Measurements from ENCODE around the gene TPSG1. TPM values are rescaled to one million over a fixed set of nuclear protein-coding genes. Genes with fewer than 3 reads are reported as not detected.

The TPSG1 gene
- total RNA-seq (2022; extraction: Qiagen RNA extraction; ENCODE audit: low read depth), result 0.10 to 0.22 TPM (median 0.12 TPM) in 3 of 5 replicates, not detected in the others

DNA sequence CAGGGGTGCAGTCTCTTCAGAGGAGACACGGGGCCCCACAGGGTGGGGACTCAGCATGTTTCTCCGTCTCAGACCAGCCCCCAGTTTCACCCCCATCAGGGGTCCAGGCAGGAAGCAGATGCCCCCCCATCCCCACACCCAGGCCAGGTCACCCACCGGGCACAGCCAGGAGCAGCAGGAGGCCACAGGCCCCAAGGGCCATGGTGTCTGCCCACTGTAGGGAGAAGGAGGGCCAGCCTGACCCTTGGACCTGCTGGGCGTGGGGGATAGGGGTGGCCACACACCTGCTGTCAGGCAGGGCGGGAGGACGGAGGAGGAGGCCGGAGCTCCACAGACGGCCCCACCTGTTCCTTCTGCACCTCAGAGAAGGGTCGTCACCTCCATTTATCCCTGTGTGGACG is at the start of gene TPSG1:
TSS of gene TPSG1 (minus strand) at position 218 of the 401 bp plus-strand sequence. CDS start at position 202, 16 bp downstream.

GRCh38 chr16:1255276-1256122 is 30.4 kb upstream of the TPSG1 start, which contains the start of gene TPSD1:
TSS of gene TPSD1 (plus strand) at chr16:1256069. CDS start at chr16:1256281, 212 bp downstream.

DNA sequence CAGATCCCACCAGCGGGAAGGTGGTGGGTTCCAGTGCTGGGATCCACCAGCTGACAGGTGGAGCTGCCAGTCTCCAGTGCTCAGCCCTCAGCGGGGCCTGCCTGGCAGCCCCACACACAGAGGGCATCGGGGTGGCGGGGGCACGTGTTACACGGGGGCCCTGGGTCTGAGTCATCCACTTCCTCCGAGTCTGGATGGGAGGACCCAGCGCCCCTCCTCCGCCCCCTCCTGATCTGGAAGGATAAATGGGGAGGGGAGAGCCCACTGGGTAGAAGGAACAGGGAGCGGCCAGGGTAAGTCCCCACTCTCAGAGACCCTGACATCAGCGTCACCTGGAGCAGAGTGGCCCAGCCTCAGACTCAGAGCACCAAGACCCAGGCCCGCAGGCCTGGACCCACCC is 15.4 kb upstream of the TPSG1 start, which contains the start of gene TPSAB1:
TSS of gene TPSAB1 (plus strand) at position 270 of the 400 bp plus-strand sequence. CDS start 234 bp downstream, outside the sequence.

GRCh38 chr16:1230084-1230470 is 5.0 kb upstream of the TPSG1 start, which contains the start of gene TPSB2:
TSS of gene TPSB2 (minus strand) at chr16:1230184. CDS start at chr16:1229951, 233 bp downstream.

Other genes starting within 250 kb of the TPSG1 start
- gene SOX8, start 243.5 kb downstream of the TPSG1 start, total RNA-seq (2022; extraction: Qiagen RNA extraction; ENCODE audit: low read depth), result 1.4 to 1.6 TPM (median 1.5 TPM) in 5 replicates
- 0.11 to 0.30 TPM (median 0.26 TPM) in 5 replicates for gene SSTR5, start 152.5 kb downstream of the TPSG1 start, total RNA-seq (2022; extraction: Qiagen RNA extraction; ENCODE audit: low read depth)
- gene C1QTNF8, start 129.0 kb downstream of the TPSG1 start, total RNA-seq (2022; extraction: Qiagen RNA extraction; ENCODE audit: low read depth), result not detected in 5 replicates
- gene CACNA1H, start 72.2 kb downstream of the TPSG1 start, total RNA-seq (2022; extraction: Qiagen RNA extraction; ENCODE audit: low read depth), result 6.9 to 13.9 TPM (median 10.5 TPM) in 5 replicates
- not detected in 5 replicates for gene TPSB2, start 4.9 kb upstream of the TPSG1 start, total RNA-seq (2022; extraction: Qiagen RNA extraction; ENCODE audit: low read depth)
- 0.13 TPM in 1 of 5 replicates, not detected in the others for gene TPSAB1, start 15.4 kb upstream of the TPSG1 start, total RNA-seq (2022; extraction: Qiagen RNA extraction; ENCODE audit: low read depth)
- not detected in 5 replicates for gene TPSD1, start 30.8 kb upstream of the TPSG1 start, total RNA-seq (2022; extraction: Qiagen RNA extraction; ENCODE audit: low read depth)
- 165 to 192 TPM (median 171 TPM) in 5 replicates for gene UBE2I, start 84.4 kb upstream of the TPSG1 start, total RNA-seq (2022; extraction: Qiagen RNA extraction; ENCODE audit: low read depth)
- 0.31 to 1.6 TPM (median 1.1 TPM) in 5 replicates for gene BAIAP3, start 108.4 kb upstream of the TPSG1 start, total RNA-seq (2022; extraction: Qiagen RNA extraction; ENCODE audit: low read depth)
- 57.7 to 93.3 TPM (median 82.5 TPM) in 5 replicates for gene TSR3, start 126.6 kb upstream of the TPSG1 start, total RNA-seq (2022; extraction: Qiagen RNA extraction; ENCODE audit: low read depth)
- 24.7 to 37.3 TPM (median 29.4 TPM) in 5 replicates for gene GNPTG, start 126.7 kb upstream of the TPSG1 start, total RNA-seq (2022; extraction: Qiagen RNA extraction; ENCODE audit: low read depth)
- gene UNKL, start 189.4 kb upstream of the TPSG1 start, total RNA-seq (2022; extraction: Qiagen RNA extraction; ENCODE audit: low read depth), result 28.3 to 55.1 TPM (median 46.1 TPM) in 5 replicates
- 34.1 to 37.8 TPM (median 35.7 TPM) in 5 replicates for gene UQCC4, start 195.5 kb upstream of the TPSG1 start, total RNA-seq (2022; extraction: Qiagen RNA extraction; ENCODE audit: low read depth)
- gene PERCC1, start 205.8 kb upstream of the TPSG1 start, total RNA-seq (2022; extraction: Qiagen RNA extraction; ENCODE audit: low read depth), result not detected in 5 replicates
- gene CCDC154, start 219.3 kb upstream of the TPSG1 start, total RNA-seq (2022; extraction: Qiagen RNA extraction; ENCODE audit: low read depth), result 0.09 to 0.57 TPM (median 0.28 TPM) in 5 replicates
- 56.1 to 84.3 TPM (median 77.2 TPM) in 5 replicates for gene CLCN7, start 249.8 kb upstream of the TPSG1 start, total RNA-seq (2022; extraction: Qiagen RNA extraction; ENCODE audit: low read depth)

All from A549 treated with DMSO at 1 μM for 4 hours (cell line).